Activated CD8-positive, alpha-beta memory T cell treated with anti-CD3 and anti-CD28 coated beads, Interleukin-2, amount 50 U/mL, for 1 hour (primary cell): ENCODE data around the gene CDKN2B-AS1.

Source experiments
- DNase-seq: peaks from one replicate; pipeline ENCODE4 v3.0.0-alpha.2; 2020; ENCODE audit errors: extremely low read depth

The CDKN2B-AS1 gene

GRCh38 chr9:21982861-21983560 lies 11.6 kb upstream of the CDKN2B-AS1 start:
- DNase-seq, result no peak

GRCh38 chr9:21983561-21983935 lies 11.0 kb upstream of the CDKN2B-AS1 start:
- no peak for DNase-seq

- DNase-seq, result no peak
Observed at GRCh38 chr9:21984101-21984500, 10.5 kb upstream of the CDKN2B-AS1 start.

- DNase-seq, result no peak
Observed at GRCh38 chr9:21985964-21986667, 8.5 kb upstream of the CDKN2B-AS1 start.

- no peak for DNase-seq
Observed at GRCh38 chr9:21988056-21988990, 6.3 kb upstream of the CDKN2B-AS1 start.

- no peak for DNase-seq
Observed at GRCh38 chr9:21989440-21990189, 5.0 kb upstream of the CDKN2B-AS1 start.

GRCh38 chr9:21991072-21991959 lies 3.3 kb upstream of the CDKN2B-AS1 start:
- no peak for DNase-seq

GRCh38 chr9:21993007-21993406 lies 1.6 kb upstream of the CDKN2B-AS1 start:
- no peak for DNase-seq

GRCh38 chr9:21993893-21994555 lies 567 bp upstream of the CDKN2B-AS1 start, which contains the start of gene CDKN2A:
Gene CDKN2A (minus strand): TSS chr9:21994392.
- no peak for DNase-seq

GRCh38 chr9:21995006-21995665 lies 545 bp downstream of the CDKN2B-AS1 start:
- DNase-seq, result no peak

GRCh38 chr9:21995666-21996398 lies 1.2 kb downstream of the CDKN2B-AS1 start:
- DNase-seq, result no peak

GRCh38 chr9:21996438-21996837 lies 1.8 kb downstream of the CDKN2B-AS1 start:
- DNase-seq, result no peak

GRCh38 chr9:21996858-21997257 lies 2.3 kb downstream of the CDKN2B-AS1 start:
- DNase-seq, result no peak

GRCh38 chr9:21997480-21997879 lies 2.9 kb downstream of the CDKN2B-AS1 start:
- no peak for DNase-seq

- DNase-seq, result no peak
Observed at GRCh38 chr9:21998026-21998425, 3.4 kb downstream of the CDKN2B-AS1 start.

- no peak for DNase-seq
Observed at GRCh38 chr9:22002038-22002437, 7.4 kb downstream of the CDKN2B-AS1 start.

GRCh38 chr9:22005021-22005701 lies 10.6 kb downstream of the CDKN2B-AS1 start:
- no peak for DNase-seq
